ENCODE results near the gene PLXNC1.

DNA sequence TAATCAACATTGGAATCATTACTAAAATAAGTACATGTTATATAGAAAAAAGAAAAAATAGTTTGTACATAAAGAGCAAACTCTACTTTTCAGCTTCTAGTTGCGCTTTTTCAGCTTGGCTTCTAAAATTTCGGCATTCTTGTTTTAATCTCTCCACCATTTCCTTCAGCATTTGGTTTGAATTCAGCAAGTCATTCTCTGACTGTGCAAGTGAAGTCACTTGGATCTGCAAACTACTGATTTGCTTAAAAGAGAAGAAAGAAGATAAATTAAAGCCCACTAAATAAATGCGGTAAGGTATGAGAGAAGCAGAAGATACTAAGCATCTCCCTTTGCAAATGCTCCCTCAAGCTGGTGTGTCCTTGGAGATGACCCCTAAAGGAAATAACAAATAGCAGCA is 185.0 kb downstream of the PLXNC1 start:
- TF ChIP-seq, protein P1, sequence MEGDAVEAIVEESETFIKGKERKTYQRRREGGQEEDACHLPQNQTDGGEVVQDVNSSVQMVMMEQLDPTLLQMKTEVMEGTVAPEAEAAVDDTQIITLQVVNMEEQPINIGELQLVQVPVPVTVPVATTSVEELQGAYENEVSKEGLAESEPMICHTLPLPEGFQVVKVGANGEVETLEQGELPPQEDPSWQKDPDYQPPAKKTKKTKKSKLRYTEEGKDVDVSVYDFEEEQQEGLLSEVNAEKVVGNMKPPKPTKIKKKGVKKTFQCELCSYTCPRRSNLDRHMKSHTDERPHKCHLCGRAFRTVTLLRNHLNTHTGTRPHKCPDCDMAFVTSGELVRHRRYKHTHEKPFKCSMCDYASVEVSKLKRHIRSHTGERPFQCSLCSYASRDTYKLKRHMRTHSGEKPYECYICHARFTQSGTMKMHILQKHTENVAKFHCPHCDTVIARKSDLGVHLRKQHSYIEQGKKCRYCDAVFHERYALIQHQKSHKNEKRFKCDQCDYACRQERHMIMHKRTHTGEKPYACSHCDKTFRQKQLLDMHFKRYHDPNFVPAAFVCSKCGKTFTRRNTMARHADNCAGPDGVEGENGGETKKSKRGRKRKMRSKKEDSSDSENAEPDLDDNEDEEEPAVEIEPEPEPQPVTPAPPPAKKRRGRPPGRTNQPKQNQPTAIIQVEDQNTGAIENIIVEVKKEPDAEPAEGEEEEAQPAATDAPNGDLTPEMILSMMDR (optimal IDR thresholded peaks at IDR 0.05 in 1 of 3, IDR thresholded peaks at IDR 0.05 in 1 of 3, conservative IDR thresholded peaks at IDR 0.05 in 1 of 3; ENCODE audit: extremely low read depth in 1 of 3, insufficient read depth in 2 of 3, low read length in 3 of 3): no peak
- no peak for TF ChIP-seq EZH2 (IDR thresholded peaks at IDR 0.05; ENCODE audit: low read length)
